CD4-positive, alpha-beta T cell treated with Interleukin-2 at 100 ng/mL for 4 hours (primary cell): ENCODE results near the gene HSBP1L1.

Experiments
- DNase-seq: peaks from one replicate; pipeline ENCODE4 v3.0.0-alpha.2; 2020; ENCODE audit warnings: low spot score

The HSBP1L1 gene

DNA sequence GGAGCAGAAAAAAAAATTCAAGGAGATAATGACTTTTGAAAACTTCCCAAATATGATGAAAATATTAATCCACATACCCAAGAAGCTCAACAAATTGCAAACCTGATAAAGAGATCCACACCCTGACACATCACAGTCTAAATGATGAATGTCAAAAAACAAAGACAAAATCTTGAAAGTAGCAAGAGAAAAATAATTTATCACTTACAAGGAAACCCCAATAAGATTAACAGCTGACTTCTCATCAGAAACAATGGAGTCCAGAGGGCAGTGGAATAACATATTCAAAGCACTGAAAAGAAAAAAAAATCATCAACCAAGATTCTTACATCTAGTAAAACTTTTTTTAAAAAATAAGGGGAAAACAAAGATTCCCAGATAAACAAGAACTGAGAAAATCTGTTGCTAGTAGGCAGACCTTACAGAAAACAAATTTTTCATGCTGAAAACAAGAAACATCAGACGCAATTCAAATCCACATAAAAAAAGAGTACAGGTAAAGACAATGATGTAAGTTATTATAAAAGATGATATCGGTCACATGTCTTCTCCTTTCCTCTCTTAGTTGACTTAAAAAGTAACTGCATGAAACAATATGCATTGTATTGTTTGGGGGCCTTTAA lies 34.3 kb upstream of the HSBP1L1 start:
- DNase-seq = no peak

DNA sequence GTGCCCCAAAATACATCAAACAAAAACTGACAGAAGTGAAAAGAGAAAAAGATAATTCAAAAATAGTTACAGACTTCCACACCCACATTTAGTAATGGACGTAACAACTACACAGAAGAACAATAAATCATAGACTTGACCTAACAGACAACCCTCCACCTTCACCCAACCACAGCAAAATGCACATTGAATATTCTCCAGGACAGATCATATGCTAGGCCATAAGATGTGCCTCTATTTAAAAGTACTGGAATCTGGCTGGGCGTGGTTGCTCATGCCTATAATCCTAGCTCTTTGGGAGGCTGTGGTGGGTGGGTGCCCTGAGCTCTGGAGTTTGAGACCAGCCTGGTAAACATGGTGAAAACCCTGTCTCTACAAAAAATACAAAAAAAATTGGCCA lies 33.0 kb upstream of the HSBP1L1 start:
- DNase-seq = no peak

DNA sequence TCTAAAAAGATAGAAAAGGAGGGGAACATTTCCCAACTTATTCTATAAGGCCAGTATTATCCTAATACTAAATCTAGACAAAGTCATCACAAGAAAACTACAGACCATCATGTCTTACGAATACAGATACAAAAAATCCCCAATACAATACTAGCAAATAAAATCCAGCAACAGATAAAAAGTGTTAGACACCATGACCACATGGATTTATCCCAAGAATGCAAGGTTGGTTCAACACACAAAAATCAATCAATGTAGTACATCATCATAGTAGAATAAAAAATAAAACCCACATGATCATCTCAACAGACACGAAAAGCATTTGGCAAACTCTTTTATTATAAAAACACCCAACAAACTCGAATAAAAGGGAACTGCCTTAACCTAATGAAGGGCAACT lies 31.5 kb upstream of the HSBP1L1 start:
- no peak for DNase-seq

DNA sequence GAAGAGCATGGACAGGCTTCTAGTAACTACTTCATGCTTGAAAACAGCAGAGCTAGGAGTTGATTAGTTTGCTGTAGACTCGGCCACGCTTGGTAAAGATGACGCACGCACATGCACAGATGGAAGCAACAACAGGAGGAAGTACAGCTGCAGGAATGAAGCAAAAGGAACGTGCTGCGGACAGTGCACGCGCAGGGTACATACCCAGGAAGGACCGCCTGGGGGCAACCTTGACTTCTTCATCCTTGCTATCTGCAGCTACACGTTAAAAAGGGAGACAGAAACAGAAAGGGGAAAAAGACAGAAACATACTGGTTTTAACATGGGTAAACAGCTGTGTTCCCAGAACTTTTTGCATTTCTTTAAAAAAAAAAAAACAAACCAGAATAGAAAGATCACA lies 30.7 kb upstream of the HSBP1L1 start:
- DNase-seq = no peak

DNA sequence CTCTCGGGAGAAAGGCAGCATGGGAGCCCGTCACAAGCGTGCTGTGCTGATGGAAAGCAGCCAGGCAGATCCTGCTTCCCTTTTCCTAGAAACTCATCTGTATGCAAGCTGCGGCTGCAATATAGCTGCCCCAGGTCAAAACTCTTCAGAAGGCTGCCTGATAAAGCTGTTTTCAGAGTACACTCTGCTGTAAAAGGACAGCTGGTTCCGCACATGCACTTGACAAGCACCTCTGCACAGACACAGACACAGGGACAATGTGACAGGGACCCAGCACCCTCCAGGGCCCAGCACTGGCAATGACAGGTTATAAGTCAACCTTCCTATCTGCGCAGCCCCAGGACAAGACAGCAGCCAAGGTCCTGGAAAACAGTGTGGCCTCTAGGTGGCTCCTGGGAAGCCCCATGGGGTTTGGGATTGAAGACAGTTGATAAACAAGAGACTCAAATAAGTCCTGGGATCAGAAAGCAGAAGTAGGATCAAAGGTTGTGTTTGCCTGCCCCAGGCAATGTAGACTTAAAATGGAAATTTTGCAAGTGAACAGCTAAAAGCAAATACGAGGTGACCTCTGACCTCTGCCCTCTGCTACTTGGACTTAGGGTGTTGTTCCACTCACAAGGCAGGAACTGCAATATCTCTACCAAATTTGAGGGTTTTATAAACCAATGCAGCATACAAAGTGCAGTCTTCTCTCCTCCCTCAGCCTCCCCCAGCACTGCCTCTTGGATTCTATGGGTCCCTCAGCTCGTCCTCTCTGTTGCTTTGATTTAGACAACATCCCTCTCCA lies 29.9 kb upstream of the HSBP1L1 start:
- DNase-seq = no peak

DNA sequence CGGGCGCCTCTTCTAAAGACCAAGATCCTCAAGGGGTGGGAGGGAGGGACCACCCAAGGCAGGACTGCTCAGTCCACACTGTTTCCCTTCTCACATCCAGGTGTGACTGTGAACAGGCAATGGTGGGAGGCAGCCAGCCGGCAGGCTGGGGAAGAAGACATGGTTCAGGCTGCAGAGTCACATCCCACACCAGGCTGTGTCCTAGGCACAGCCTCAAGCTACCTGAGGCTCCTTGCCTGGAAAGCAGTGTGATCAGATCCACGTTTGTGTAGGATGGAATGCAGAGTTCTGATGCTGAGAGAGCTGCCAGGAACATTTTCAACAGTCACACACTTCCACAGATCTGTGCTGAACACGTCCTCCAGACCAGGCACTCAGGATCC lies 29.4 kb upstream of the HSBP1L1 start:
- no peak for DNase-seq

DNA sequence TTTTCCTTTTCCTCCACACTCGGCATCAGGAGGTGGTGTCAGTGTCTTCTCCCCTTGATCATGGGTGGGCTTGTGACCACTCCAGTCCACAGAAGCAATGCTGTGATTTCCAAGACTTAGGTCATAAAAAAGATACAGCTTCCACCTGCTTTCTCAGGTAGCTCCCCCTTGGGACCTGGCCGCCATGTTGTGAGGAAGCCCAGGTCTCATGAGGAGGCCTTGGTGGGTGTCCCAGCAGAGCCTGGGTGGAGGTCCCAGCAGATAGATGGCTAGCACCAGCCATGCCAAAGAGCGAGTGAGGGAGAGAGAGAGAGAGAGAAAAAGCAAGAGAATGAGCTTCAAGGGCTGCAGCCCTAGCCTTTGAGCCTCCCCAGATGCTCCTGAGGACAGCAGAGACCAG lies 28.9 kb upstream of the HSBP1L1 start:
- no peak for DNase-seq

DNA sequence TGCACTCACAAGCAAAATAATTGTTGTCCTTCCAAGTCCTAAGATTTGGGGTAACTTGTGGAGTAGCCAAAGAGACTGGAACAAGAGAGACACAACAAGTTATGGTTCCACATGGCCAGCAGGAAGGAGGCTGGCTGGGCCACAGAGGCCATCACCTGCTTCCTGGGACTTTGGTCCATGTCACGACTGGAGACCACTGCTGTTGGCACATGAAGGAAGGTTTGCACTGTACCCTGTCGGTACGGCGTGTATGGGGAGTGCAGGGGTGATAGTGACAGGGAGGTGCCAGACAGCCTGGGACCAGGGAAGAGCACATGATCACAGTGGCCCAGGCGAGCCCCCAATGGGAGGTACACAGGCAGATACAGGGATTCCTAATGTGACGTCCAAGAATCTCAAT lies 28.5 kb upstream of the HSBP1L1 start:
- DNase-seq = no peak

DNA sequence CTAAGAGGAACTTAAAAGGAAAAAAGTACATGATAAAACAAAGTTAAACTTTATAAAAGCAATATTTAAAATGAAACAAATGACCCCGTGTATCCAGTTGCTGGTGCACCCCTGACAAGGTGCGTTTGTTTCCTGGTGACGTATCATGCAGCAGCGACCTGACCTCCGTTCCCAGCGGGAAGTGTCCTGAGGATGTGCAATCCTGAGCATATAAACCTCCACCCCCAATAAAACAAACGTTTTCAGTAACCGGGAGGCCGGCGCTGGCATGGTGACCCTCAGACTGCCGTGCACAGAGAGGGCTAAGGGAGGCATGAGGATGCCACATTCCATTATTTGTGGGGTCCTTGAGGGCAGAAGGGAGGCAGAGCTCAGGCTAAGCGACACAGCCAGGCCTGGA lies 27.8 kb upstream of the HSBP1L1 start:
- no peak for DNase-seq

DNA sequence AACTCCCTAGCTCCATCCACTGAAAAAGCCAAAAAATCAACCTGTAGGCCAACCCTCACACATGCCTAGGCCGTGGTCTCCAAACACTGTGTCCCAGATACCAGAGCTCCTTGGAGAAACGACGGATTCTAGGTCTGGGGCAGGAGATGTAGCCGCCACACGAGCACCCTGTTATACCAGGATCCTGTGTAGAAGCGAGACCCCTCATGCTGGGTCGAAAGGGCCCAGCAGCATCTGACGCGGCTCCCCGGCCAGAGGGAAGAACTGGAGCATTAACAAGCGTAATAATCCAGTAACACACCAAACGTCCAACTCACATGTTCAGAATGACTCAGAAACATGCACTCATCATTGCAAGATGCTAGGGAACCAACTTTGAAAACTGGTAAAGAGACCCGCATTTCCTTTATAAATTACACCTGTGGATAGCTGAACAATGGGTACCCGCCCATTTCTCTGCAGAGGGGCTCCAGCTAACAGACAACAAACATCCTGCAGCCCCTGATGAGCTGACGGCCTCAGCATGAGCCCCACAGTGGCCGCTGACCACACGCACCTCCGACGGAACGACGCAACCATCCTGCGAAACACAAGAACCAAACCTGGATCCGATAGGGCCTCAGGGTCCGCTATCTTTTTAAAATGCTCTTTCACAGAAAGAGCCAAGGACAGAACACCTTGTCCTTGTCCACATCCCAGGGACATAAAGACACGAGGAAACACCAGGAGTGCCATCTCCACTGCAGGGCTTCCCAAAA lies 27.2 kb upstream of the HSBP1L1 start:
- DNase-seq = no peak

DNA sequence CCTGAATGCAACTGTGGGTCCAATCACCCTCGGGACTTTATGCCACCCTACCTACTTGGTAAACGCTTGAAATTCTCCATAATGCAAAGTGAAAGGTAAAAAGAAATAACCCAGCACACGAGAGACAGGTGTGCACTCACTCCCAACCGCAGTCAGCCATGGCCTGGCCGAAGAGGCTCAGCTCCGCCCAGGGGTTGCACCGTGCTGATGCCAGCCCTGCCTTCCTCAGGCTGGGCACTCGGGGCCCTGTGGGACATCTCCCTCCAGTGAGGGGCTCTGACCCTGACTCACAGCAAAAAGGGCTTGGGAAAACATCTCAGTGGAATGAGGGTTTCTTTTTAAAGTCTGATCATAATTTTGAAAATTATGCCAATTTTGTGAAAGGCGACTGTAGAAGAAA lies 26.2 kb upstream of the HSBP1L1 start:
- no peak for DNase-seq

DNA sequence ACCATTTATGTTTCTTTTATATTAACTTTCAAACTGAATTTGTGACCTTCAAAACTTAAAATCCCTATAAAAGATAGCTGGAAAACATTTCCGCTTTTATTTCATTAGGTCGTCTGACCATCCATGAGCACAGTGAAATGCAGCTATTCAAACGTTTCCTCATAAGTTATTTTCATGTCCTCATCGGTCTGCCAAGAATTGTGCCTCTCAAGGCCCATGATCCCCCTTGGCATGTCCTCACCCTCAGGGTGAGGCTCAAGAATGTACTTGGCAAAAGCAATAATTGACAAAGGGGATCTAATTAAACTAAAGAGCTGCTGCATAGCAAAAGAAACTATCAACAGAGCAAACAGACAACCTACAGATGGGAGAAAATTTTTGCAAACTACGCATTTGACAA lies 25.3 kb upstream of the HSBP1L1 start:
- no peak for DNase-seq

DNA sequence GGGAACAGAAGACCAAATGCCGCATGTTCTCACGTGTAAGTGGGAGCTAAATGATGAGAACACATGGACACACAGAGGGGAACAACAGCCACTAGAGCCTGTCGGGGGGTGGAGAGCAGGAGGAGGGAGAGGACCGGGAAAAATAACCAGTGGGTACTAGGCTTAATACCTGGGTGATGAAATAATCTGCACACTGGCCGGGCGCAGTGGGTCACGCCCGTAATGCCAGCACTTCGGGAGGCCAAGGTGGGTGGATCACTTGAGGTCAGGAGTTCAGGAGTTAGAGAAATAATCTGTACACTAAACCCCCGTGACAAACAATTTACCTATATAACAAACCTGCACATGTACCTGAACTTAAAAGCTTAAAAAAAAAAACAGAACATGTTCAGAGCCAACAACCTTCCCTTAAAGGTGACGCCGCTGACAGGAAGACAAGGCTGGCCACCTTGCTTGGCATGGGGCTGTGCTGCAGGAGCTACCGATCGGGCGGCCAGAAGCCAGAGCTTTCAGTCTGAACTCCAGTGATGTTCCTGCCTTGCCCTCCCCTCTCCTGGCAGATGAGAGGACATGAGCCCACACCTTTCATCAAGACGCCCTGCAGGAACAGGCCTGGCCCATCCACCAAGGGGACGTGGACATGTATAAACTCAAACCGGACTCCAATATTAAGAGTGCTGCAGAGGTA lies 24.2 kb upstream of the HSBP1L1 start:
- DNase-seq = no peak

DNA sequence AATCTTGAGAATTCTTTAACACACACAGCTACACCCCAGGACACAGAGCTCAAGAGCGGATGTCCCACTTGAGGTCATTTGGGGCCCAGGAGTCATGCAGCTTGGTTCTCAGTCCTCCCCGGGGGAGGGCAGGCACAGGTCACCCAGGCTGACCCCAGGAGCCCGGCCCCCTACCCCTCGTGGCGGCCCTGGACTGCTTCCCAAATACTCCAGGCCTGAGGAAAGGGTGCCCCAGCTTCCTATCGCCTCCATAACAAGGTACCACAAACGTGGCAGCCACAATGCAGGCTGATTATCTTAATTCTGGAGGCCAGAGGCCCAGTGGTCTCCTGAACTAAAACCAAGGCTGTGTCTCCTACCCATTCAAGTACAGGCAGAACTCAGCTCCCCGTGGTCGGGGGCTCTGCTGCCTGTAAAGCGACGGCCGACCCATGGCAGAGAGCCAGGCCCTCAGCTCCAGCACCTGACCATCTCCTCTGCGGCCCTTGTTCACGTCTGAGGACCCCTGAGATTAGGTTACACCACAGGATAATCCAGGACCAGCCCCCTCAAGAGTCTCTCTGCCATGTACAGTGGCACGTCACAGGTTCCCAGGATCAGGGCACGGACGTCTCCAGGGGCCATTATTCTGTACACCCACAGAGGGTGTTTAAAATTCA lies 23.5 kb upstream of the HSBP1L1 start:
- DNase-seq = no peak

DNA sequence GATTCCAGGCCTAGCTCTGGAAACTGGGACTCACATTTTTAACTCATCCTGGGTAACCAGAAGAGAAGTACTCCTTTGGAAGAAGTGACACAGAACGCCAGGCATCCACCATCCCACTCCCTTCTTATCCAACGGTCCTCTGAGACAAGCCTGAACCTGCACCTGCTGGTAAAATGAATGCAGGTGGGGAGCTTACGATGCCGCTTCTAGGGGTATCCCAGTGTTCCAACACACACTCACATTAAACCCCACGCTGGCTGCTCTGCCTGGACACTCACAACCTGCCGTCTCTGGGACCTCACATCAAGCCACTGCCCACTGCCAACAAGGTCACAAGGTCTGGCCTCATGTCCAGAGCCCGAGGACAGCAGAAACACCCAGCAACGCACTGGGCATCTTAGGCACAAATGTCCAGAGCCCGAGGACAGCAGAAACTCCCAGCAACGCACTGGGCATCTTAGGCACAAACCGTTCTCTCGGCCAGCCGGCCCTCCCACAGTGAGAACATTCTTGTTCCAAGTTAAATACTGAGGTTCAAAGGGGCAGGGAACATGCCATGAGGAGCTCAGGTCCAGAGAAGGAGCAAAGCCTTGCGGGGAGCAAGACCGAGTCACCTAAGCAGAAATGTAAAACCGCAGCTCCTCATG lies 22.8 kb upstream of the HSBP1L1 start:
- no peak for DNase-seq

DNA sequence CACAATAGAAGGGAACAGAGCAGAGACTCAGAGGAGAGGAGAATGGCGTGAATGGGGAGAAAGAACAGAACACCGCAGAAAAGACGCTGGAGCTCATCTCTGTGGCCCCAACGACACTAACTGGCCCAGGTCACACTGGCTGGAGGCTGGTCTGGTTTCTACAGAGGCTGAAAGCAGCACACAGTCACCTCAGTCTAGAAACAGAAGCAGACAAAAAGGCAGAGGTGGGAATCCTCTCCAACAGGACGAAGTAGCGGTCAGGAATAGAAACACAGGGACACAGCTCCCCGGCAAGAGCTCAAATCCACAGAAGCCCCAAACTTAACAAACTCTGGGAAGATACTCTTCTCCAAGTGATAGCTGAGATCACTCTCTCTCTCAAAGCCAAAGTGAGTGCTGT lies 22.2 kb upstream of the HSBP1L1 start:
- DNase-seq = no peak

DNA sequence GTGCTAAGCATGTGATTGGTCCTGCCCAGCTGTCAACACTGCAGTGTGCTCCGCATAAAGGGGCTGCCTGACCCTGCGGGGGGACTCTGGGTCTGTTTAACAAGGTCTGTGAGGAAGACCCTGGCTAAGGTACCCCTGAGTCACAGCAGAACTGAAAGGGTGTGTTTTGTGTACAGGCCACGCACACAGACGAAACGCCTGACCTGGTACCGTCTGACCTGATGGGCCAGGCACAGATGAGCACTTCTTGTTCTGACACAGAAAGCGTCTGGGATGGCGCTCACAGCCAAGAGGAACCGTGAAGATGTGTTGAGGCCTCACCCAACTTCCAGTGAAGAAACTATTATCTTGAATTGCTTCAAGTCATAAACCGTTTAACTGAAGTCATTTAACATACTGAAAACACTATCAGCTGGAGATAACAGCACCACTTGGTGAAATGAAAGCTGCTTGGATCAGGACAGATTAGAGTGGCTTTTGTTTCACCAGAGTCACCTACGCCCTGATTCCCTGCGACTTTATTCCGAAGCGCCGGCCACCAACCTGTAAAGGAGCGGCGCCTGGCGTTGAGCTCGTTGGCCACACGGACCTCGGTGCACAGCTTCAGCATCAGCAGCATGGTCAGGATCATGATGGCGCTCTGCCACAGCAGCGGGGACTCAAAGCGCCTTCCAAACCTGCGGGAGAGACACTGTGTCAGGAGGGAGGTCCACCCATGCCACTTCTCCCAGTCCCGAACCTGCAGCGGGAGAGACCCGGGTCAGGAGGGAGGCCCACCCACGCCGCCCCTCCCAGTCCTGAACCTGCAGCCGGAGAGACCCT lies 21.4 kb upstream of the HSBP1L1 start:
- DNase-seq = no peak

DNA sequence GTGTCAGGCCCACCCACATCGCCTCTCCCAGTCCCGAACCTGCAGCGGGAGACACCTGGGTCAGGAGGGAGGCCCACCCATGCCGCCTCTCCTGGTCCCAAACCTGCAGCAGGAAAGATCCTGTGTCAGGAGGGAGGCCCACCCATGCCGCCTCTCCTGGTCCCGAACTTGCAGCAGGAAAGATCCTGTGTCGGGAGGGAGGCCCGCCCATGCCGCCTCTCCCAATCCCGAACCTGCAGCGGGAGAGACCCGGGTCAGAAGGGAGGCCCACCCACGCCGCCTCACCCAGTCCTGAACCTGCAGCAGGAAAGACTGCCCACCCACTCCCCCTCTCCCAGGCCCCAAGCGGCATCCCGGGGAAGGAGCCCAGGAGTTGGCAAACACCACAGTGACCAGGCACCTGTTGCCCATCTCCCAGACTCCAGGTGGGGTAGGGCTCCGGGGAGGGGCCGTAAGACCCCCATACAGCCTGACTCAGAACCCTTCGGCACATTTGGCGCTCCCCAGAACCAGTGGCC lies 20.8 kb upstream of the HSBP1L1 start:
- no peak for DNase-seq

DNA sequence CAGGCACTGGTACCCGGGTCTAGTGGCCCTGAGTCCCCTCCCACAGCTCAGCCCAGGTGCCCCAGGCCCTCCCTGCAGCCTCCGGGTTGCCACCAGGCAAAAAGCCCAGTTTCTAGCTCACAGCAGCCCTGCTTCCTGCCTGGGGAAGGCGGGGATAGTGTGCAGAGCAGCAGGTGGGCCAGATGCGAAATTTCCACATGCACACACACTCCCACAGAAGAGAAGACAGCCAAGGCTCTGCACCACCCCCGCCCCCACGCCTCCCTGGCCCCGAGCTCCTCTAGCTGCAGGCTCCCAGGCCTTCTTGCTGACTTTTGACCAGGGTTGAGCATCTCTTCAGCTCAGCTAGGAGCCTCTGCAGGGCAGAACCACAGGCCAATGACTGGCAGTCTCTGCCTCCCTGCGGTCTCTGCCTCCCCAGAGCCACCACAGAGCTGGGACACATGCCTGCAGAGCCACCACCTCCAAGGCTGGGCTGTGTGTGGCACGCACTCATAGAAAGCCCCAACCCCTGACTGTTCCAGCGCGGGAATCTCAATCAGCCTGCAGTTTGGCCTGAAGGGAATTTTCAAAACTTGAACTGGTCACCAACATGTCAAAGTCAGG lies 20.2 kb upstream of the HSBP1L1 start:
- no peak for DNase-seq

DNA sequence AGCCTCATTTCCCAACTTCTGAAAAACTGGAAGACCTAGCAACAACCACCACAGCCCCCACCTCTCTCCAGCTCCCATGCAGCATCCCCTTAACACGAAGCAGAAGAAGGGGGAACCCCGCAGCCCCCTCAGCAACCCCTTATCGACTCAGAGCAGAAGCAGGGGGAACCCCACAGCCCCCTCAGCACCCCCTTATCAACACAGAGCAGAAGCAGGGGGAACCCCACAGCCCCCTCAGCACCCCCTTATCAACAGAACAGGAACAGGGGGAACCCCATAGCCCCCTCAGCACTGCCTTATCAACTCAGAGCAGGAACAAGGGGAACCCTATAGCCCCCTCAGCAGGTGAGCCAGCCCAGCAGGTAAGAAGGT lies 19.7 kb upstream of the HSBP1L1 start:
- DNase-seq = no peak
